ENCODE data around the gene MTMR4.

DNA sequence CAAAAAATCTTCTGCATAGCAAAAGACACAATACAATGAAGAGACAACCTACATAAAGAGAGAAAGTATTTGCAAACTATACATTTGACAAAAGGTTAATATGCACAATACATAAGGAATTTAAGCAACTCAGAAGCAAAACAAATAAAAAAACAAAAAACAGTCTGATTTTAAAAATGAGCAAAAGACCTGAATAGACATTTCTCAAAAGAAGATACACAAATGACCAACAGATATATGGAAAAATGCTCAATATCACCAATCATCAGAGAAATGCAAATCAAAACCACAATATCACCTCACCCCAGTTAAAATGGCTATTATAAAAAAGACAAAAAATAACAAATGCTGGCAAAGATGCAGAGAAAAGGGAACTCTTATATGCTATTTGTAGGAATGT is 58.9 kb downstream of the MTMR4 start:
- TF ChIP-seq POLR2A (IDR thresholded peaks at IDR 0.05): no peak
- TF ChIP-seq, protein P1, sequence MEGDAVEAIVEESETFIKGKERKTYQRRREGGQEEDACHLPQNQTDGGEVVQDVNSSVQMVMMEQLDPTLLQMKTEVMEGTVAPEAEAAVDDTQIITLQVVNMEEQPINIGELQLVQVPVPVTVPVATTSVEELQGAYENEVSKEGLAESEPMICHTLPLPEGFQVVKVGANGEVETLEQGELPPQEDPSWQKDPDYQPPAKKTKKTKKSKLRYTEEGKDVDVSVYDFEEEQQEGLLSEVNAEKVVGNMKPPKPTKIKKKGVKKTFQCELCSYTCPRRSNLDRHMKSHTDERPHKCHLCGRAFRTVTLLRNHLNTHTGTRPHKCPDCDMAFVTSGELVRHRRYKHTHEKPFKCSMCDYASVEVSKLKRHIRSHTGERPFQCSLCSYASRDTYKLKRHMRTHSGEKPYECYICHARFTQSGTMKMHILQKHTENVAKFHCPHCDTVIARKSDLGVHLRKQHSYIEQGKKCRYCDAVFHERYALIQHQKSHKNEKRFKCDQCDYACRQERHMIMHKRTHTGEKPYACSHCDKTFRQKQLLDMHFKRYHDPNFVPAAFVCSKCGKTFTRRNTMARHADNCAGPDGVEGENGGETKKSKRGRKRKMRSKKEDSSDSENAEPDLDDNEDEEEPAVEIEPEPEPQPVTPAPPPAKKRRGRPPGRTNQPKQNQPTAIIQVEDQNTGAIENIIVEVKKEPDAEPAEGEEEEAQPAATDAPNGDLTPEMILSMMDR (IDR thresholded peaks at IDR 0.05): no peak
- no peak for TF ChIP-seq EP300 (IDR thresholded peaks at IDR 0.05)
